ENCODE results near the gene RPS6KA3.

DNA sequence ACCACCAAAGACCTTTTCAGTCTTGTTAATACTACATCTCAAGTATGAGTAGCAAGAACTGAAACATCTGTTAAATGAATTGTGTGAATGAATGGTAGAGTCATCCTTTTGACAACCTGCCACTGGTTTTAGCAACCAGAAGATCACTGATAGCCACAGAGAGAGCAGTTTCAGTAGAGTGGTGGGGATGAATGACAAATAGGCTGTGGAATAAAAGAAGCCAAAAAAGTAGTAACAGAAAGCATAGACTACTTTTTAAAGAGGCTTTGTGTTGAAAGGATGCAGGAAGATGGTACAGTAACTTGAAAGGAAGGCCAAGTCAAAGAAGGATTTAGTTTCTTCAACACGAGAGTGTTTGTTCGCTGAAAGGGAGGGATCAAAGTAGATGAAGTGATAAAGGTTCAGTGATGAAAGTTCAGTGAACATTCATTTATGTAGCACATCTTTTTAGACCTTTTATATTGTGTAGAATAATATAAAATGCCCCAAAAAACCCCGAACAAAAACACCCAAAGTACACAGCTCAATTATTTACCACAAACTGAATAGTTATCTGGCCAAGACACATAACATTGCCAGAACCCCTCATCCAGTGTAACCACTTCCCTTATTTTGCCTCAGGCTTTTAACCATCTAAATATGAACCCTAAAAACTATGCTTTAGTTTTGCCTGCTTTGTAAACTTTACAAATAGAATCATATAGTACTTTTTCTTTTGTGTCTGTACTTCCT, 84.9 kb downstream of the RPS6KA3 start:
- TF ChIP-seq CTCF (IDR thresholded peaks at IDR 0.05) (no peak), TAF1 (IDR thresholded peaks at IDR 0.05; ENCODE audit: borderline replicate concordance, low read depth, low read length) (no peak), SIN3A (IDR thresholded peaks at IDR 0.05; ENCODE audit: borderline replicate concordance, low read depth, low read length) (no peak), YY1 (IDR thresholded peaks at IDR 0.05; ENCODE audit: low read depth) (no peak), RAD21 (IDR thresholded peaks at IDR 0.05; ENCODE audit: low read length) (no peak), MXI1 (IDR thresholded peaks at IDR 0.05; ENCODE audit: low read depth, low read length) (no peak), GABPA (IDR thresholded peaks at IDR 0.05; ENCODE audit: low read depth) (no peak), RXRA (IDR thresholded peaks at IDR 0.05; ENCODE audit: borderline replicate concordance, low read depth) (no peak)

All from SK-N-SH (cell line).